OCI-LY3 (cell line): ENCODE data around the gene NR4A1.

Experiments used
- H2AFZ ChIP-seq: fragments of 200-600, 300-600 bp; shearing (Covaris generic); 2 replicates; pipeline ENCODE4 v1.6.0; 2014; ENCODE audit warnings: antibody characterized with exemption, low read depth, low read length
- H3K27ac ChIP-seq: fragments of 200-600, 300-600 bp; sonication (generic); 2 replicates; pipeline ENCODE4 v1.5.1; 2014; ENCODE audit warnings: mild to moderate bottlenecking, low read length, moderate library complexity, mixed read lengths
- H3K27me3 ChIP-seq: fragments of 200-600, 300-600 bp; sonication (generic); 2 replicates; pipeline ENCODE4 v1.6.1; 2014; ENCODE audit warnings: low read depth, low read length, mixed read lengths
- H3K36me3 ChIP-seq: fragments of 200-600, 300-600 bp; sonication (generic); replicated peaks from 2 replicates; pipeline ENCODE3; 2014; ENCODE audit warnings: low read depth, low read length, mixed read lengths
- H3K4me1 ChIP-seq: fragments of 300-600, 200-600 bp; sonication (generic); 2 replicates; pipeline ENCODE4 v1.6.1; 2014; ENCODE audit warnings: low read length, mixed read lengths
- H3K4me2 ChIP-seq: fragments of 200-600, 300-600 bp; sonication (generic); 2 replicates; pipeline ENCODE4 v1.6.1; 2014; ENCODE audit warnings: low read length, mixed read lengths
- H3K4me3 ChIP-seq: fragments of 300-600, 200-600 bp; sonication (generic); 2 replicates; pipeline ENCODE4 v1.5.1; 2014; ENCODE audit warnings: antibody characterized with exemption, mild to moderate bottlenecking, low read length, moderate library complexity
- H3K79me2 ChIP-seq: fragments of 300-600, 200-600 bp; shearing (Covaris generic); 2 replicates; pipeline ENCODE4 v1.6.1; 2014; ENCODE audit warnings: mild to moderate bottlenecking, low read length, mixed read lengths
- H3K9ac ChIP-seq: fragments of 300-600, 200-600 bp; shearing (Covaris generic); 2 replicates; pipeline ENCODE4 v1.6.0; 2014; ENCODE audit warnings: mild to moderate bottlenecking, low read length, moderate library complexity
- H3K9me3 ChIP-seq: fragments of 200-600, 300-600 bp; shearing (Covaris generic); 2 replicates; pipeline ENCODE4 v1.6.1; 2014; ENCODE audit warnings: low read length, mixed read lengths; ENCODE audit not compliant: insufficient read depth
- H4K20me1 ChIP-seq: fragments of 200-600, 300-600 bp; sonication (generic); 2 replicates; pipeline ENCODE4 v1.6.1; 2016; ENCODE audit warnings: low read length, mixed read lengths; ENCODE audit not compliant: insufficient read depth
- EZH2phosphoT487 ChIP-seq: fragments of 200-600 bp; shearing (Covaris generic); IDR thresholded peaks from 2 replicates; pipeline ENCODE4 v1.6.1; 2018; ENCODE audit warnings: antibody characterized with exemption, mixed run types, low read depth
- TF ChIP-seq, protein P1 (sequence below): fragments of 200-600, 300-600 bp; sonication (generic); IDR thresholded peaks from 2 replicates; pipeline ENCODE4 v1.5.1; 2014; ENCODE audit warnings: antibody characterized with exemption, low read length, low read depth

Gene NR4A1

DNA sequence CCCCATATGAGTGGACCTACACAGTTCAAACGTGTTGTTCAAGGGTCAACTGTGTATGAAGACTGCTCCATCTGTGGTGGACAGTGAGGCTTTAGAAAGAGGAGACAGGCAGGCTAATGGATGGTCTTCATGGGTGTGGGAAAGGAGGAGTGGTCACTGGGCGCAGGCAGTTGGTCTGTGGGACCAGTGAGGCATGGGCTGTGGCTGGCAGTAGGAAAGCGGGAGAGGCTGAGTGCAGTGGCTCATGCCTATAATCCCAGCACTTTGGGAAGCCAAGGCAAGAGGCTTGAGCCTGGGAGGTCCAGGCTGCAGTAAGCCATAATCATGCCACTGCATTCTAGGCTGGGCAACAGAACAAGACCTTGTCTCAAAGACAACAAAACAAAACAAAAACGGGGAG lies 2.0 kb upstream of the NR4A1 start:
- H2AFZ ChIP-seq: no peak overlapping the region
- peaks cover 13% of the 10 kb centered on the region for H3K27me3 ChIP-seq
- no peak overlapping the region for H3K4me2 ChIP-seq
- H3K9ac ChIP-seq: no peak overlapping the region
- H3K4me1 ChIP-seq: peaks cover 39% of the 10 kb centered on the region
- H4K20me1 ChIP-seq: 0 out of 2 replicates have a peak, but pooled peaks cover 4% of the 10 kb centered on the region
- no peak overlapping the region for H3K4me3 ChIP-seq
- TF ChIP-seq EZH2phosphoT487: no peak
- TF ChIP-seq, protein P1, sequence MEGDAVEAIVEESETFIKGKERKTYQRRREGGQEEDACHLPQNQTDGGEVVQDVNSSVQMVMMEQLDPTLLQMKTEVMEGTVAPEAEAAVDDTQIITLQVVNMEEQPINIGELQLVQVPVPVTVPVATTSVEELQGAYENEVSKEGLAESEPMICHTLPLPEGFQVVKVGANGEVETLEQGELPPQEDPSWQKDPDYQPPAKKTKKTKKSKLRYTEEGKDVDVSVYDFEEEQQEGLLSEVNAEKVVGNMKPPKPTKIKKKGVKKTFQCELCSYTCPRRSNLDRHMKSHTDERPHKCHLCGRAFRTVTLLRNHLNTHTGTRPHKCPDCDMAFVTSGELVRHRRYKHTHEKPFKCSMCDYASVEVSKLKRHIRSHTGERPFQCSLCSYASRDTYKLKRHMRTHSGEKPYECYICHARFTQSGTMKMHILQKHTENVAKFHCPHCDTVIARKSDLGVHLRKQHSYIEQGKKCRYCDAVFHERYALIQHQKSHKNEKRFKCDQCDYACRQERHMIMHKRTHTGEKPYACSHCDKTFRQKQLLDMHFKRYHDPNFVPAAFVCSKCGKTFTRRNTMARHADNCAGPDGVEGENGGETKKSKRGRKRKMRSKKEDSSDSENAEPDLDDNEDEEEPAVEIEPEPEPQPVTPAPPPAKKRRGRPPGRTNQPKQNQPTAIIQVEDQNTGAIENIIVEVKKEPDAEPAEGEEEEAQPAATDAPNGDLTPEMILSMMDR: no peak
- no peak overlapping the region for H3K27ac ChIP-seq
- no peaks in the 10 kb centered on the region for H3K79me2 ChIP-seq
- no peaks in the 10 kb centered on the region for H3K36me3 ChIP-seq
- no peaks in the 10 kb centered on the region for H3K9me3 ChIP-seq

DNA sequence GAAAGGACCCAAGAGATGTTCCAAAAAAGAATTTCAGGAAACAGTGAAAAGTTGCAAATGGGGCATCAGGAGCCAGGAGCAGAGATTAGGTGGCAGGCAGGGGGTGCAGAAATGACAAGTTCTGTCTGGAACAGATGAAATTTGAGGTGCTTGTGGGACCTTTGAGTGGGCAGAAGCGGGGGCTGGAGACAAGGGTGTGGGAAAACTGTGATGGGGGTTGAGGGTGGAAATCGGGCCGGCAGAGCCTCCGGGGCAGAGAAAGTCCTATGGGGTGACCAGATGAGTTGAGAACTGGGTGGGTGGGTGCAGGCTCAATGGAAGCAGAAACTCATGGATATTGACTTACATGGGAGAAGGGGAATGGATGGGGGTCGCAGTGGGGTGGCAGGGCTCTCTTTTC lies 1.6 kb upstream of the NR4A1 start:
- peak overlapping the region; percentile 79; the same call in 1 of the 2 replicates for H3K9ac ChIP-seq
- TF ChIP-seq, protein P1: no peak
- no peak for TF ChIP-seq EZH2phosphoT487
- no peak overlapping the region for H3K27ac ChIP-seq
- H3K27me3 ChIP-seq: peaks cover 13% of the 10 kb centered on the region
- H3K9me3 ChIP-seq: no peaks in the 10 kb centered on the region
- peaks cover 39% of the 10 kb centered on the region for H3K4me1 ChIP-seq
- H3K4me3 ChIP-seq: peak overlapping the region; percentile 91
- H3K36me3 ChIP-seq: no peaks in the 10 kb centered on the region
- 0 out of 2 replicates have a peak, but pooled peaks cover 4% of the 10 kb centered on the region for H4K20me1 ChIP-seq
- H3K4me2 ChIP-seq: peak overlapping the region; percentile 98
- no peak overlapping the region for H2AFZ ChIP-seq
- H3K79me2 ChIP-seq: no peaks in the 10 kb centered on the region

DNA sequence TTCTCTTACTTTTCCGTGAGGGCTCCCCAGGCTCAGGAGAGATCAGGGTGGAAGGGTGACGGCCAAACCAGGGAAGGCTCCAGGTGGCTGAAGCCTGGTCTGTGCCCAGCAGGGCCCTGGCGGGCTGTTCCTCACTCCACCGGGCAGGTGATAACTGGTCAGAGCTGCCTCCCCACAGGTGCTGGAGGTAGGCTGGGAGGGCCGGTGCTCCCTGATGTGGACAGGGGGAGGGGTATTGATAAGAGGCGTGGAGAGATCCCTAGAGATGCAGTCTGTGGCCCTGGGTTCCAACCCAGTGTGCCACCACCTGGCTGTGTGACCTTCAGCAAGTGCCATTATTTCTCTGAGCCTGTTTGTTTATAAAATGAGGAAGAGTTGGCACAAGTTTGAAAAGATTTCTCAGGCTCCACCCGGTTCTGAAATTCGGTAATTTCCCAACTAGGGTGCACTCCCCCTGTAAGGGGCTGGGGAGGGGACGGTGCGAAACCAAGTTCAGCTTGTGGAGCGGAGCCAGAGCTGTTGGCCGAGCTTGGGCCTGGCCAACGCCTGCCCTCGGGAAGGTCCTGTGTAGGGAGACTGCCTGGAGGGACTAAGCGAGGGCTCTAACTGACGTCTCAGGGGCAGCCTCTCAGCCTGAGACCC lies 1.0 kb upstream of the NR4A1 start:
- H3K9me3 ChIP-seq: no peaks in the 10 kb centered on the region
- H2AFZ ChIP-seq: peak overlapping the region; percentile 61; the same call in 1 of the 2 replicates
- H3K9ac ChIP-seq: peak overlapping the region; percentile 79
- peak overlapping the region; percentile 98 for H3K4me2 ChIP-seq
- H3K36me3 ChIP-seq: no peaks in the 10 kb centered on the region
- peak overlapping the region; percentile 24; the same call in 1 of the 2 replicates for H3K27ac ChIP-seq
- peaks cover 13% of the 10 kb centered on the region for H3K27me3 ChIP-seq
- peaks cover 39% of the 10 kb centered on the region for H3K4me1 ChIP-seq
- no peak for TF ChIP-seq EZH2phosphoT487
- TF ChIP-seq, protein P1: no peak
- peak overlapping the region; percentile 91 for H3K4me3 ChIP-seq
- 0 out of 2 replicates have a peak, but pooled peaks cover 4% of the 10 kb centered on the region for H4K20me1 ChIP-seq
- no peaks in the 10 kb centered on the region for H3K79me2 ChIP-seq

DNA sequence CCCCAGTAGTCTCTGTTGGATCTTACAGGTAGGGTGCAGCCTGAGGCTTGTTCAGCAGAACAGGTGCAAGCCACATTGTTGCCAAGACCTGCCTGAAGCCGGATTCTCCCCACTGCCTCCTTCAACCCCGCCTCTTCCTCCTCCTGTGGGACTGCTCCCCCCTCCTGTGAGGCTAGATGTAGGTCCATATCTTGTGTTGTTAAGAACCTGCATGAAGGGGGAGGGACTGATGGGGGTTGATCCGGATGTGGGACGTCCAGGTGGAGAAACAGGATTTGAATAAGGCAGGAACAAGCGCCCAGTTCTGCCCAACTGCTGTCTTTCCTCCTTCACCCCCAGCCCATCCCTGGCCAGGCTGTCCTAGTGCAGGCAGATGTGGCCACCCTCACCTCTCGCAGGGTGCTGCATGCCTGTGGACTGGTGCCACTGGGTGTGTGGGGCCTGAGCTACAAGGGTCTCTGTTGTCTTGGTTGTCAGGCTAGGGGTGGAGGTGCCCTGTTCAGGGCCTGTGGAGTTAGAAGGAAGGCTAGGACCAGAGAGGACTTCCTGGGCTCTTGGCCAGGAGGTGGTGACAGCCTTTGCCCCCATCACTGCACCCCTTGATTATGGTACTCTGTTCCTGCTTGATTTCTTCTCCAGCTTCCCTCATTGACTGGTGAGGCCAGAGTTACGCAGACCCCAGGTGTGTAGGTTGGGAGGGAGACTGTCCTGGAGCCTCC lies 1.4 kb downstream of the NR4A1 start:
- Histone ChIP-seq H3K36me3 (no peaks in the 10 kb centered on the region), H3K79me2 (no peaks in the 10 kb centered on the region), H3K4me1 (peaks cover 26% of the 10 kb centered on the region), H3K4me3 (no peak overlapping the region), H3K27ac (no peak overlapping the region), H4K20me1 (0 out of 2 replicates have a peak, but pooled peaks cover 4% of the 10 kb centered on the region), H2AFZ (no peak overlapping the region), H3K27me3 (peaks cover 13% of the 10 kb centered on the region), H3K4me2 (0 out of 2 replicates have a peak overlapping the region, but pooled peaks have one; percentile 8), H3K9ac (no peak overlapping the region), H3K9me3 (no peaks in the 10 kb centered on the region)
- TF ChIP-seq, protein P1: no peak
- no peak for TF ChIP-seq EZH2phosphoT487
